B cell (primary cell): Measurements from ENCODE around the gene FAM53B.

Experiments used
- CTCF ChIP-seq: fragments of 200-600 bp; IDR thresholded peaks from one replicate; pipeline ENCODE4 v1.8.0; 2022; ENCODE audit warnings: antibody characterized with exemption, mild to moderate bottlenecking
- EZH2 ChIP-seq: IDR thresholded peaks from 2 replicates; pipeline ENCODE4 v1.6.1; 2012; ENCODE audit warnings: borderline replicate concordance, low read depth, mild to moderate bottlenecking, moderate library complexity, low read length; ENCODE audit not compliant: insufficient read depth, poor library complexity, severe bottlenecking

GRCh38 chr10:124644771-124645415 lies 99.3 kb downstream of the FAM53B start:
- TF ChIP-seq CTCF, result no peak
- no peak for TF ChIP-seq EZH2
